Neural crest cell (in vitro differentiated cells): Measurements from ENCODE around the gene HMGA1. TPM values are rescaled to one million over a fixed set of nuclear protein-coding genes. Genes with fewer than 3 reads are reported as not detected.

ENCODE experiments used
- DNase-seq: peaks from one replicate; pipeline ENCODE4 v3.0.0; 2021; ENCODE audit warnings: low read depth, mixed read lengths, low spot score
- H3K27ac Mint-ChIP-seq: one replicate; pipeline ENCODE4 v1.8.0; 2021; ENCODE audit warnings: mild to moderate bottlenecking, mixed read lengths; ENCODE audit not compliant: unreplicated experiment
- H3K27me3 Mint-ChIP-seq: 2 replicates; pipeline ENCODE4 v1.8.0; 2021; ENCODE audit warnings: low read depth, mild to moderate bottlenecking, mixed read lengths
- H3K36me3 Mint-ChIP-seq: 2 replicates; pipeline ENCODE4 v1.8.0; 2021; ENCODE audit warnings: low read depth, mild to moderate bottlenecking, mixed read lengths
- H3K4me1 Mint-ChIP-seq: 2 replicates; pipeline ENCODE4 v1.8.0; 2021; ENCODE audit warnings: mixed read lengths
- H3K4me3 Mint-ChIP-seq: one replicate; pipeline ENCODE4 v1.8.0; 2021; ENCODE audit warnings: mild to moderate bottlenecking, mixed read lengths
- H3K9me3 Mint-ChIP-seq: 2 replicates; pipeline ENCODE4 v1.8.0; 2021; ENCODE audit warnings: mixed read lengths
- CTCF ChIP-seq: fragments of 200-600 bp; sonication (generic); conservative IDR thresholded peaks from 2 replicates; pipeline ENCODE4 v1.5.0; 2021; ENCODE audit warnings: antibody characterized with exemption, mild to moderate bottlenecking
- total RNA-seq: library from RNA; stranded (reverse); gene quantifications from 2 replicates; pipeline ENCODE4 v1.2.1, GENCODE V29; 2021

Gene HMGA1
- total RNA-seq, 1 donor from 2014 or later: 1,143 TPM

- peak; percentile 80 for DNase-seq
- H3K36me3 Mint-ChIP-seq: no peaks in the 10 kb centered on the region
- peak overlapping the region; percentile 38 for H3K4me3 Mint-ChIP-seq
- peaks cover 9% of the 10 kb centered on the region for H3K4me1 Mint-ChIP-seq
- no peak overlapping the region for H3K27ac Mint-ChIP-seq
- no peaks in the 10 kb centered on the region for H3K9me3 Mint-ChIP-seq
- TF ChIP-seq CTCF: peak; percentile 98
- H3K27me3 Mint-ChIP-seq: peaks cover 2% of the 10 kb centered on the region
These were observed 40.4 kb upstream of the HMGA1 start for GRCh38 chr6:34196116-34196832.

- no peak overlapping the region for H3K27ac Mint-ChIP-seq
- no peak overlapping the region for H3K4me3 Mint-ChIP-seq
- H3K9me3 Mint-ChIP-seq: no peaks in the 10 kb centered on the region
- peaks cover 2% of the 10 kb centered on the region for H3K27me3 Mint-ChIP-seq
- DNase-seq: no peak
- H3K4me1 Mint-ChIP-seq: peaks cover 11% of the 10 kb centered on the region
- no peak for TF ChIP-seq CTCF
- H3K36me3 Mint-ChIP-seq: no peaks in the 10 kb centered on the region
These were observed 39.9 kb upstream of the HMGA1 start for GRCh38 chr6:34196833-34197195.

- no peak for TF ChIP-seq CTCF
- H3K4me1 Mint-ChIP-seq: peaks cover 12% of the 10 kb centered on the region
- no peak overlapping the region for H3K27ac Mint-ChIP-seq
- no peaks in the 10 kb centered on the region for H3K9me3 Mint-ChIP-seq
- no peaks in the 10 kb centered on the region for H3K27me3 Mint-ChIP-seq
- no peak overlapping the region for H3K4me3 Mint-ChIP-seq
- H3K36me3 Mint-ChIP-seq: no peaks in the 10 kb centered on the region
- no peak for DNase-seq
These were observed 36.2 kb upstream of the HMGA1 start for GRCh38 chr6:34200340-34200971.

GRCh38 chr6:34201455-34202107 is 35.1 kb upstream of the HMGA1 start:
- H3K4me1 Mint-ChIP-seq: peaks cover 8% of the 10 kb centered on the region
- no peak for TF ChIP-seq CTCF
- no peak overlapping the region for H3K27ac Mint-ChIP-seq
- no peaks in the 10 kb centered on the region for H3K36me3 Mint-ChIP-seq
- no peak for DNase-seq
- no peak overlapping the region for H3K4me3 Mint-ChIP-seq
- H3K9me3 Mint-ChIP-seq: no peaks in the 10 kb centered on the region
- no peaks in the 10 kb centered on the region for H3K27me3 Mint-ChIP-seq

- Mint-ChIP-seq H3K4me1 (peaks cover 7% of the 10 kb centered on the region), H3K36me3 (no peaks in the 10 kb centered on the region), H3K4me3 (no peak overlapping the region), H3K9me3 (no peaks in the 10 kb centered on the region), H3K27me3 (no peaks in the 10 kb centered on the region), H3K27ac (no peak overlapping the region)
- TF ChIP-seq CTCF: no peak
- no peak for DNase-seq
These were observed 34.1 kb upstream of the HMGA1 start for GRCh38 chr6:34202329-34203201.
